Lower leg skin (tissue), 4 donors: Measurements from ENCODE around the gene DNAI4. TPM values are rescaled to one million over a fixed set of nuclear protein-coding genes. Genes with fewer than 3 reads are reported as not detected.

Source experiments
- DNase-seq, 2 donors: peaks; one replicate each; pipeline ENCODE4 v3.0.0-alpha.2; 2019; ENCODE audit warnings: low spot score in 2 of 2
- H3K4me3 ChIP-seq: fragments of 200-600 bp; sonication (generic); 2 replicates; pipeline ENCODE4 v1.5.1; 2017; ENCODE audit warnings: mild to moderate bottlenecking, low read depth; ENCODE audit not compliant: poor library complexity, severe bottlenecking
- POLR2A ChIP-seq, 2 donors: fragments of 450-650 bp; IDR thresholded peaks; one replicate each; pipeline ENCODE4 v1.6.1; 2016 to 2017; ENCODE audit warnings: antibody characterized with exemption in 2 of 2, mild to moderate bottlenecking in 1 of 2, moderate library complexity in 1 of 2
- WGBS, 2 donors: methylation state at CpG; one replicate each; pipeline ENCODE4 v1.1.5; 2018; 5-methylcytosine and 5-hydroxymethylcytosine counted together
- intact Hi-C: fragments of 100-400 bp; cut with DNase I; formaldehyde crosslinking; loops from one replicate; pipeline ENCODE4 v1.15.0; 2023; ENCODE audit warnings: low total_unique reads
- total RNA-seq, 4 donors: library from RNA; depleted of rRNA; stranded (reverse); fragments of >200 nt; gene quantifications; one replicate each; pipeline ENCODE4 v1.1.0, GENCODE V29; 2016
- TF ChIP-seq, protein P1 (sequence below), 3 donors: fragments of 450-650 bp; IDR thresholded peaks; one replicate each; pipeline ENCODE4 v1.5.1; 2016; ENCODE audit warnings: antibody characterized with exemption in 3 of 3, mild to moderate bottlenecking in 3 of 3, moderate library complexity in 2 of 3

Gene DNAI4
- total RNA-seq, 4 donors from 2014 or later, result 1.5 to 3.8 (median 2.5) TPM

DNA sequence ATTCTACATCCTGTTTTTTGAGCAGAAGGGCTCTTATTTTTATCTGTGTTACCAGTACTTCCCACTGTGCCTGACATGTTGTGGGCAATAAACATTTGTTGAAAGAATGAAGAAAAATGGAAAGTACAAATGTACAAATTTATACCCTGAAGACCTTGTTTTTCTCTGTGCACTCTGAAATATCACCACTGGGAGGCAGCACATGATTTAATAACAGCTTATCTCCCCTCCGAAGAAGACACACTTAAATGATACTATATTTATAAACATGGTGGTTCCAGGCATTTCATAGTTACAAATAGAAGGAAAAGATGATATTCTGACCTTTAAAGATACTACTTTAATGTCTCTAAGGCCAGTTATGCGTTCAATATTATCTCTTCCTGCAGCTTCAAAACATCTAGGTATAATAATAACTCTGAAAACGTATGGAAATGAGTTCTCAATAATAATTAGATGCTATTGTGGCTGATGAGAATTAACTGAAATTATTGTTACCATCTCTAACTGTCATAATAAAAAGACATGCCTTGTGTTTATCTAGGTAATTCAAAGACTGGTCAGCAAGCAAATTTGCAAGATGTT, 159.6 kb downstream of the DNAI4 start:
- WGBS, 2 donors, result 15 to 20% methylated on average over 3 of the region's 3 CpGs
- intact Hi-C loops, result loop anchor here (10.0 kb wide), 1 partner anchor 380 kb away; no protein-coding TSS in a partner anchor
- H3K4me3 ChIP-seq, result no peak overlapping the region
- no peak for TF ChIP-seq POLR2A (IDR thresholded peaks at IDR 0.05)
- TF ChIP-seq, protein P1, sequence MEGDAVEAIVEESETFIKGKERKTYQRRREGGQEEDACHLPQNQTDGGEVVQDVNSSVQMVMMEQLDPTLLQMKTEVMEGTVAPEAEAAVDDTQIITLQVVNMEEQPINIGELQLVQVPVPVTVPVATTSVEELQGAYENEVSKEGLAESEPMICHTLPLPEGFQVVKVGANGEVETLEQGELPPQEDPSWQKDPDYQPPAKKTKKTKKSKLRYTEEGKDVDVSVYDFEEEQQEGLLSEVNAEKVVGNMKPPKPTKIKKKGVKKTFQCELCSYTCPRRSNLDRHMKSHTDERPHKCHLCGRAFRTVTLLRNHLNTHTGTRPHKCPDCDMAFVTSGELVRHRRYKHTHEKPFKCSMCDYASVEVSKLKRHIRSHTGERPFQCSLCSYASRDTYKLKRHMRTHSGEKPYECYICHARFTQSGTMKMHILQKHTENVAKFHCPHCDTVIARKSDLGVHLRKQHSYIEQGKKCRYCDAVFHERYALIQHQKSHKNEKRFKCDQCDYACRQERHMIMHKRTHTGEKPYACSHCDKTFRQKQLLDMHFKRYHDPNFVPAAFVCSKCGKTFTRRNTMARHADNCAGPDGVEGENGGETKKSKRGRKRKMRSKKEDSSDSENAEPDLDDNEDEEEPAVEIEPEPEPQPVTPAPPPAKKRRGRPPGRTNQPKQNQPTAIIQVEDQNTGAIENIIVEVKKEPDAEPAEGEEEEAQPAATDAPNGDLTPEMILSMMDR (IDR thresholded peaks at IDR 0.05), result peak in 1 of 3 donors; percentile 43
- no peak for DNase-seq

Other genes starting within 250 kb of the DNAI4 start
- gene DYNLT5, start 172.4 kb downstream of the DNAI4 start, total RNA-seq, result 1 to 10 TPM in 1 of 4 donors, under 1 TPM in 2, not detected in 1; 0.83 to 1.0 (median 0.97) TPM
- not detected for gene INSL5, start 123.6 kb downstream of the DNAI4 start, total RNA-seq
- 10 to 100 TPM; 17.0 to 26.5 (median 21.0) TPM for gene MIER1, start 134 bp upstream of the DNAI4 start, total RNA-seq
- 10 to 100 TPM; 11.4 to 13.6 (median 12.5) TPM for gene SLC35D1, start 129.3 kb upstream of the DNAI4 start, total RNA-seq
- gene C1orf141, start 210.1 kb upstream of the DNAI4 start, total RNA-seq, result not detected
- gene IL23R, start 241.6 kb upstream of the DNAI4 start, total RNA-seq, result not detected